HepG2 (cell line): Measurements from ENCODE around the gene GRK4. TPM values are rescaled to one million over a fixed set of nuclear protein-coding genes. Genes with fewer than 3 reads are reported as not detected.

ENCODE experiments used
- HMGA1 ChIP-seq: sonication (generic); formaldehyde crosslinking; conservative IDR thresholded peaks from 2 replicates; pipeline ENCODE4 v1.4.0; 2020; ENCODE audit warnings: missing genetic modification reagents
- HNRNPH1 ChIP-seq: fragments of 200-400 bp; formaldehyde crosslinking; optimal IDR thresholded peaks from 2 replicates; pipeline ENCODE3; 2017; ENCODE audit warnings: mild to moderate bottlenecking, low read depth, low read length
- HNRNPUL1 ChIP-seq: fragments of 200-400 bp; formaldehyde crosslinking; IDR thresholded peaks from 2 replicates; pipeline ENCODE4 v1.6.1; 2017; ENCODE audit warnings: low read depth, mild to moderate bottlenecking, low read length, moderate library complexity
- ISX ChIP-seq: sonication (generic); formaldehyde crosslinking; conservative IDR thresholded peaks from 2 replicates; pipeline ENCODE4 v1.5.0; 2020; ENCODE audit warnings: missing genetic modification reagents
- JDP2 ChIP-seq: sonication (generic); formaldehyde crosslinking; IDR thresholded peaks from 2 replicates; pipeline ENCODE4 v1.8.1; 2022; ENCODE audit warnings: missing genetic modification reagents, borderline replicate concordance
- JUNB ChIP-seq: sonication (generic); formaldehyde crosslinking; IDR thresholded peaks from 2 replicates; pipeline ENCODE4 v1.8.0; 2022; ENCODE audit warnings: missing genetic modification reagents, mild to moderate bottlenecking, borderline replicate concordance
- NR2C2 ChIP-seq: sonication (generic); formaldehyde crosslinking; IDR thresholded peaks from 2 replicates; pipeline ENCODE4 v1.4.0; 2020; ENCODE audit warnings: missing genetic modification reagents, mild to moderate bottlenecking, moderate library complexity, borderline replicate concordance
- SKIL ChIP-seq: sonication (generic); formaldehyde crosslinking; IDR thresholded peaks from 2 replicates; pipeline ENCODE4 v1.8.0; 2022; ENCODE audit warnings: missing genetic modification reagents, mild to moderate bottlenecking, moderate library complexity, borderline replicate concordance
- ZBTB10 ChIP-seq: sonication (generic); formaldehyde crosslinking; IDR thresholded peaks from 2 replicates; pipeline ENCODE4 v1.4.0; 2020; ENCODE audit warnings: missing genetic modification reagents, borderline replicate concordance
- ZNF737 ChIP-seq: sonication (generic); formaldehyde crosslinking; IDR thresholded peaks from 2 replicates; pipeline ENCODE4 v1.5.0; 2020; ENCODE audit warnings: missing genetic modification reagents, mild to moderate bottlenecking, borderline replicate concordance
- polyA plus RNA-seq, 8 experiments: library from polyadenylated mRNA; depleted of rRNA in 3 of 8; stranded (reverse) in 7 of 8; unstranded in 1 of 8; fragments of >200 nt; fragmentation: Illumina TruSeq in 4 of 8; extraction: Trizol in 4 of 8; gene quantifications; 2 replicates each; pipeline versions ENCODE4 v1.2.1 to v1.2.3, GENCODE V29; 2011 to 2016; ENCODE audit warnings: low read depth in 4 of 8, missing spikeins in 1 of 8, mixed read lengths in 1 of 8; ENCODE audit not compliant: insufficient read depth in 1 of 8
- total RNA-seq, 5 experiments: library from RNA; depleted of rRNA; stranded (reverse); fragments of >200 nt; fragmentation: Illumina TruSeq; extraction: Trizol; gene quantifications; 2 replicates each; pipeline ENCODE4 v1.2.3, GENCODE V29; 2016; ENCODE audit warnings: low read depth in 1 of 5
- TF ChIP-seq, protein P1 (sequence below): sonication (generic); formaldehyde crosslinking; IDR thresholded peaks from 2 replicates; pipeline ENCODE4 v1.4.0; 2020; ENCODE audit warnings: missing genetic modification reagents
- TF ChIP-seq, protein P2 (sequence below): sonication (generic); formaldehyde crosslinking; IDR thresholded peaks from 2 replicates; pipeline ENCODE4 v1.8.0; 2022; ENCODE audit warnings: mild to moderate bottlenecking, missing genetic modification reagents, moderate library complexity
- TF ChIP-seq, protein P3 (sequence below): sonication (generic); formaldehyde crosslinking; conservative IDR thresholded peaks from 2 replicates; pipeline ENCODE4 v1.4.0; 2020; ENCODE audit warnings: missing genetic modification reagents

Gene GRK4
- total and polyA plus RNA-seq, 2 of the 13 experiments (the other 11 are each of a cell fraction or from before 2014, with no cell fraction given), result 1.8 to 2.0 TPM

- peak; percentile 73 for TF ChIP-seq ZBTB10 (CRISPR knock-in tag)
- TF ChIP-seq JUNB, result no peak
- TF ChIP-seq ZNF737 (CRISPR knock-in tag), result no peak
- no peak for TF ChIP-seq HNRNPH1
- TF ChIP-seq, protein P1, sequence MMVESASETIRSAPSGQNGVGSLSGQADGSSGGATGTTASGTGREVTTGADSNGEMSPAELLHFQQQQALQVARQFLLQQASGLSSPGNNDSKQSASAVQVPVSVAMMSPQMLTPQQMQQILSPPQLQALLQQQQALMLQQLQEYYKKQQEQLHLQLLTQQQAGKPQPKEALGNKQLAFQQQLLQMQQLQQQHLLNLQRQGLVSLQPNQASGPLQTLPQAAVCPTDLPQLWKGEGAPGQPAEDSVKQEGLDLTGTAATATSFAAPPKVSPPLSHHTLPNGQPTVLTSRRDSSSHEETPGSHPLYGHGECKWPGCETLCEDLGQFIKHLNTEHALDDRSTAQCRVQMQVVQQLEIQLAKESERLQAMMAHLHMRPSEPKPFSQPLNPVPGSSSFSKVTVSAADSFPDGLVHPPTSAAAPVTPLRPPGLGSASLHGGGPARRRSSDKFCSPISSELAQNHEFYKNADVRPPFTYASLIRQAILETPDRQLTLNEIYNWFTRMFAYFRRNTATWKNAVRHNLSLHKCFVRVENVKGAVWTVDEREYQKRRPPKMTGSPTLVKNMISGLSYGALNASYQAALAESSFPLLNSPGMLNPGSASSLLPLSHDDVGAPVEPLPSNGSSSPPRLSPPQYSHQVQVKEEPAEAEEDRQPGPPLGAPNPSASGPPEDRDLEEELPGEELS (CRISPR knock-in tag), result no peak
- no peak for TF ChIP-seq HNRNPUL1
- TF ChIP-seq, protein P2, sequence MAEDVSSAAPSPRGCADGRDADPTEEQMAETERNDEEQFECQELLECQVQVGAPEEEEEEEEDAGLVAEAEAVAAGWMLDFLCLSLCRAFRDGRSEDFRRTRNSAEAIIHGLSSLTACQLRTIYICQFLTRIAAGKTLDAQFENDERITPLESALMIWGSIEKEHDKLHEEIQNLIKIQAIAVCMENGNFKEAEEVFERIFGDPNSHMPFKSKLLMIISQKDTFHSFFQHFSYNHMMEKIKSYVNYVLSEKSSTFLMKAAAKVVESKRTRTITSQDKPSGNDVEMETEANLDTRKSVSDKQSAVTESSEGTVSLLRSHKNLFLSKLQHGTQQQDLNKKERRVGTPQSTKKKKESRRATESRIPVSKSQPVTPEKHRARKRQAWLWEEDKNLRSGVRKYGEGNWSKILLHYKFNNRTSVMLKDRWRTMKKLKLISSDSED (CRISPR knock-in tag), result no peak
- no peak for TF ChIP-seq SKIL (CRISPR knock-in tag)
- no peak for TF ChIP-seq HMGA1 (CRISPR knock-in tag)
- TF ChIP-seq NR2C2 (CRISPR knock-in tag), result no peak
- TF ChIP-seq, protein P3, sequence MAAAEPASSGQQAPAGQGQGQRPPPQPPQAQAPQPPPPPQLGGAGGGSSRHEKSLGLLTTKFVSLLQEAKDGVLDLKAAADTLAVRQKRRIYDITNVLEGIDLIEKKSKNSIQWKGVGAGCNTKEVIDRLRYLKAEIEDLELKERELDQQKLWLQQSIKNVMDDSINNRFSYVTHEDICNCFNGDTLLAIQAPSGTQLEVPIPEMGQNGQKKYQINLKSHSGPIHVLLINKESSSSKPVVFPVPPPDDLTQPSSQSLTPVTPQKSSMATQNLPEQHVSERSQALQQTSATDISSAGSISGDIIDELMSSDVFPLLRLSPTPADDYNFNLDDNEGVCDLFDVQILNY (CRISPR knock-in tag), result 0 out of 2 replicates have a peak, but pooled peaks have one; percentile 38
- TF ChIP-seq ISX (CRISPR knock-in tag), result no peak
- TF ChIP-seq JDP2, result no peak
These were observed 110.0 kb downstream of the GRK4 start (continued) for GRCh38 chr4:3073158-3074077.
